DND-41 (cell line): ENCODE results near the gene BIRC3.
A peak's percentile ranks its signal among the peaks of the same experiment; 100 is the strongest.

ENCODE experiments used
- ATAC-seq: fragments of 200-7000 bp; cut with Tn5 transposase; 3 replicates; pipeline ENCODE4 v1.9.1; 2021; ENCODE audit warnings: low read depth; ENCODE audit not compliant: insufficient read depth
- DNase-seq: peaks from one replicate; pipeline ENCODE4 v3.0.0-alpha.2; 2020
- H2AFZ ChIP-seq: 2 replicates; pipeline ENCODE4 v1.6.0; 2012; ENCODE audit warnings: low read depth, low read length
- H3K27ac ChIP-seq: 2 replicates; pipeline ENCODE4 v1.5.1; 2012; ENCODE audit warnings: low read length, inconsistent platforms
- H3K27me3 ChIP-seq: fragments of 200-600 bp; sonication (generic); 2 replicates; pipeline ENCODE4 v1.6.0; 2012; ENCODE audit warnings: low read length, mild to moderate bottlenecking, inconsistent platforms; ENCODE audit not compliant: insufficient read depth, poor library complexity
- H3K36me3 ChIP-seq: 2 replicates; pipeline ENCODE4 v1.5.1; 2012; ENCODE audit warnings: low read length, inconsistent platforms; ENCODE audit not compliant: insufficient read depth
- H3K4me1 ChIP-seq: 2 replicates; pipeline ENCODE4 v1.5.1; 2012; ENCODE audit warnings: mild to moderate bottlenecking, low read length; ENCODE audit not compliant: insufficient read depth
- H3K4me2 ChIP-seq: 2 replicates; pipeline ENCODE4 v1.6.0; 2012; ENCODE audit warnings: mild to moderate bottlenecking, moderate library complexity, low read length, inconsistent platforms; ENCODE audit not compliant: insufficient read depth
- H3K4me3 ChIP-seq, 2 experiments: fragments of 200-600 bp in 1 of 2; shearing (Covaris generic) in 1 of 2; 2 replicates each; pipeline ENCODE4 v1.5.1; 2012 to 2016; ENCODE audit warnings: inconsistent platforms in 2 of 2, low read length in 2 of 2, mild to moderate bottlenecking in 2 of 2, low read depth in 1 of 2, moderate library complexity in 1 of 2
- H3K79me2 ChIP-seq: 2 replicates; pipeline ENCODE4 v1.6.0; 2012; ENCODE audit warnings: low read length, inconsistent platforms; ENCODE audit not compliant: insufficient read depth
- H3K9ac ChIP-seq: 2 replicates; pipeline ENCODE4 v1.6.0; 2012; ENCODE audit warnings: low read depth, mild to moderate bottlenecking, inconsistent platforms, low read length, moderate library complexity
- H3K9me3 ChIP-seq: 2 replicates; pipeline ENCODE4 v1.5.1; 2012; ENCODE audit warnings: low read length, moderate library complexity, mild to moderate bottlenecking, inconsistent platforms; ENCODE audit not compliant: insufficient read depth, severe bottlenecking
- H4K20me1 ChIP-seq: 2 replicates; pipeline ENCODE4 v1.6.0; 2012; ENCODE audit warnings: low read length; ENCODE audit not compliant: insufficient read depth
- EZH2 ChIP-seq: IDR thresholded peaks from 3 replicates; pipeline ENCODE4 v1.6.1; 2012; ENCODE audit warnings: borderline replicate concordance, low read depth, mild to moderate bottlenecking, moderate library complexity, low read length, inconsistent platforms; ENCODE audit not compliant: severe bottlenecking
- TF ChIP-seq, protein P1 (sequence below): IDR thresholded peaks from 2 replicates; pipeline ENCODE4 v1.5.1; 2012; ENCODE audit warnings: borderline replicate concordance, low read length, moderate library complexity, mild to moderate bottlenecking; ENCODE audit not compliant: poor library complexity, severe bottlenecking; ENCODE audit errors: extremely low read depth

BIRC3 gene

DNA sequence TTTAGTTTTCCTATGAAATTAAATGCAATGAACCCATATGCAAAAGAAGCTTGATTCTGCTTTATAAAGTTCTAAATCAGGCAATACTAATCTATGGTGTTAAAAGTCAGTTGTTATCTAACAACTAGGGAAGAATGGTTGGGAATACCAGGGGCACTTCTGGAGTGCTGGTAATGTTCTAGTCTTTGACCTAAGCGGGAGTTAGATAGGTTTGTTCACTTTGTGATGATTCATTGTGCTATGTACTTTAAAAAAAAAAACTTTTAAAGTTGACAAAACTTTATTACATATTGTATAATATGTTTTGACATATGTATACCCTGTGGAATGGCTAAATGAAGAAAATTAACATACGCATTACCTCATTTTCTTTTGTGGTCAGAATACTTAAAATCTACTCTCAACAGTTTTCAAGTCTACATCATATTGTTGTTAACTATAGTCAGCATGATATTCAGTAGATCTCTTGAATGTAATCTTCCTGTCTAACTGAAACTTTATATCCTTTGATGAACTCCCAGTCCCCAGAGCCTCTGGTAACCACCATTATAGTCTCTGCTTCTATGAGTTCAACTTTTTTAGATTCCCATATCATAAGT, 69.0 kb downstream of the BIRC3 start:
- no peak for DNase-seq
- Histone ChIP-seq H3K36me3 (peaks cover 22% of the 10 kb centered on the region), H2AFZ (no peak overlapping the region), H3K4me3 (no peak overlapping the region), H3K79me2 (no peaks in the 10 kb centered on the region), H3K27me3 (no peaks in the 10 kb centered on the region), H4K20me1 (no peaks in the 10 kb centered on the region), H3K4me2 (no peak overlapping the region), H3K4me1 (peaks cover 30% of the 10 kb centered on the region), H3K9me3 (no peaks in the 10 kb centered on the region), H3K27ac (peak overlapping the region; percentile 48), H3K9ac (no peak overlapping the region)
- ATAC-seq: peak; percentile 49
- no peak for TF ChIP-seq EZH2
- TF ChIP-seq, protein P1, sequence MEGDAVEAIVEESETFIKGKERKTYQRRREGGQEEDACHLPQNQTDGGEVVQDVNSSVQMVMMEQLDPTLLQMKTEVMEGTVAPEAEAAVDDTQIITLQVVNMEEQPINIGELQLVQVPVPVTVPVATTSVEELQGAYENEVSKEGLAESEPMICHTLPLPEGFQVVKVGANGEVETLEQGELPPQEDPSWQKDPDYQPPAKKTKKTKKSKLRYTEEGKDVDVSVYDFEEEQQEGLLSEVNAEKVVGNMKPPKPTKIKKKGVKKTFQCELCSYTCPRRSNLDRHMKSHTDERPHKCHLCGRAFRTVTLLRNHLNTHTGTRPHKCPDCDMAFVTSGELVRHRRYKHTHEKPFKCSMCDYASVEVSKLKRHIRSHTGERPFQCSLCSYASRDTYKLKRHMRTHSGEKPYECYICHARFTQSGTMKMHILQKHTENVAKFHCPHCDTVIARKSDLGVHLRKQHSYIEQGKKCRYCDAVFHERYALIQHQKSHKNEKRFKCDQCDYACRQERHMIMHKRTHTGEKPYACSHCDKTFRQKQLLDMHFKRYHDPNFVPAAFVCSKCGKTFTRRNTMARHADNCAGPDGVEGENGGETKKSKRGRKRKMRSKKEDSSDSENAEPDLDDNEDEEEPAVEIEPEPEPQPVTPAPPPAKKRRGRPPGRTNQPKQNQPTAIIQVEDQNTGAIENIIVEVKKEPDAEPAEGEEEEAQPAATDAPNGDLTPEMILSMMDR: no peak

DNA sequence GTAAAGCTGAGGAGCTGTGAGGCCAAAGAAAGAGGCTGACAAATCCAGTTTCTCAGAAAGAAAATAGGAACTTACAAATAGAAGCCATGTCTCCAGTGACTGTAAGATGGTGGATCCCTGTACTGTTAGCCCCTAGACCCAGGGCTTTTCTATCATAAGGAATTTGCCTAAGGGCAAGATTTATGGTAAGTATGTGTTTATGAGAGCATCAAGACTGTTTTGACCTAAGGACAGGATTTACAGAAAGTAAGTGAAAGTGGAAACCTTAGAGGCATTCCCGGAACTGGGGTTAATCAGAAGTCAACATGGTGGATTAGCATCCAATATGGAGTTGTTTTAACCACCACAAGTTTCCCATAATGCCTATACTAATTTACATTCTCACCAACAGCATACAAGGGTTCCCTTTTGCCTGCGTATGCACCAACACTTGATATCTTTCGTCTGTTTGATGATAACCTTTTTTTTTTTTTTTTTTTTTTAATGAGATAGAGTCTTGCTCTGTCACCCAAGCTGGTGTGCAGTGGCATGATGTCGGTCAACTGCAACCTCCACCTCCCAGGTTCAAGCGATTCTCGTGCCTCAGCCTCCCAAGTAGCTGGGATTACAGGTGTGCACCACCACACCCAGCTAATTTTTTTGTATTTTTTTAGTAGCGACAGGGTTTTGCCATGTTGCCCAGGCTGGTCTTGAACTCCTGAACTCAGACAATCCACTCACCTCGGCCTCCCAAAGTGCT, 69.9 kb downstream of the BIRC3 start:
- DNase-seq: no peak
- Histone ChIP-seq H3K9ac (no peak overlapping the region), H3K27ac (peak overlapping the region; percentile 26; the same call in 1 of the 2 replicates), H3K4me2 (no peak overlapping the region), H2AFZ (no peak overlapping the region), H4K20me1 (no peaks in the 10 kb centered on the region), H3K9me3 (no peaks in the 10 kb centered on the region), H3K36me3 (peaks cover 28% of the 10 kb centered on the region), H3K4me1 (peaks cover 30% of the 10 kb centered on the region), H3K79me2 (no peaks in the 10 kb centered on the region), H3K4me3 (no peak overlapping the region), H3K27me3 (no peaks in the 10 kb centered on the region)
- no peak for ATAC-seq
- TF ChIP-seq EZH2: no peak
- TF ChIP-seq, protein P1: no peak
